CD14-positive monocyte (primary cell): ENCODE data around the gene LRRK1. TPM values are rescaled to one million over a fixed set of nuclear protein-coding genes. Genes with fewer than 3 reads are reported as not detected.

Experiments used
- DNase-seq, 3 donors: peaks; one replicate each; pipeline ENCODE4 v3.0.0-alpha.2; 2011 to 2022
- H2AFZ ChIP-seq: 2 replicates; pipeline ENCODE4 v1.6.0; 2012; ENCODE audit warnings: mild to moderate bottlenecking, low read depth, low read length, inconsistent platforms; ENCODE audit not compliant: insufficient read depth, poor library complexity, severe bottlenecking
- H3K27ac ChIP-seq, 2 donors: 1 replicate in 1 of 2; 2 replicates in 1 of 2; pipeline ENCODE4 v1.5.1; 2012 to 2013; ENCODE audit warnings: low read length in 2 of 2, control low read depth in 1 of 2, inconsistent platforms in 1 of 2, low read depth in 1 of 2, mild to moderate bottlenecking in 1 of 2
- H3K27me3 ChIP-seq, 2 donors: one replicate each; pipeline versions ENCODE4 v1.6.0 to v1.6.1; 2011 to 2013; ENCODE audit warnings: low read length in 2 of 2; ENCODE audit not compliant: control insufficient read depth in 2 of 2, insufficient read depth in 2 of 2
- H3K36me3 ChIP-seq, 2 donors: replicated peaks in 1 of 2; 1 replicate in 1 of 2; 2 replicates in 1 of 2; pipeline versions ENCODE4 v1.5.1 to v1.6.1; 2012 to 2013; ENCODE audit warnings: low read length in 2 of 2, control low read depth in 1 of 2, inconsistent platforms in 1 of 2, mild to moderate bottlenecking in 1 of 2; ENCODE audit not compliant: insufficient read depth in 2 of 2, control insufficient read depth in 1 of 2
- H3K4me1 ChIP-seq, 2 donors: 1 replicate in 1 of 2; 2 replicates in 1 of 2; pipeline versions ENCODE4 v1.5.1 to v1.6.1; 2012 to 2013; ENCODE audit warnings: low read length in 2 of 2, control low read depth in 1 of 2, inconsistent platforms in 1 of 2, mild to moderate bottlenecking in 1 of 2, moderate library complexity in 1 of 2; ENCODE audit not compliant: insufficient read depth in 2 of 2, control insufficient read depth in 1 of 2
- H3K4me2 ChIP-seq: replicated peaks from 2 replicates; pipeline ENCODE3; 2012; ENCODE audit warnings: low read length, moderate library complexity, mild to moderate bottlenecking; ENCODE audit not compliant: poor library complexity, severe bottlenecking; ENCODE audit errors: extremely low read depth
- H3K4me3 ChIP-seq, 3 experiments: fragments of 200-600 bp in 1 of 3; sonication (generic) in 1 of 3; replicated peaks in 1 of 3; 1 replicate in 2 of 3; 2 replicates in 1 of 3; pipeline ENCODE4 v1.5.1; 2011 to 2013; ENCODE audit warnings: low read length in 3 of 3, mild to moderate bottlenecking in 3 of 3, control low read depth in 2 of 3, low read depth in 2 of 3, inconsistent platforms in 1 of 3, moderate library complexity in 1 of 3
- H3K79me2 ChIP-seq: 2 replicates; pipeline ENCODE4 v1.6.0; 2012; ENCODE audit warnings: mild to moderate bottlenecking, control low read depth, inconsistent platforms, low read length, moderate library complexity; ENCODE audit not compliant: insufficient read depth
- H3K9ac ChIP-seq: 2 replicates; pipeline ENCODE4 v1.6.0; 2017; ENCODE audit warnings: low read length, mild to moderate bottlenecking; ENCODE audit not compliant: insufficient read depth, poor library complexity, severe bottlenecking
- H3K9me3 ChIP-seq, 2 donors: replicated peaks in 1 of 2; 1 replicate in 1 of 2; 2 replicates in 1 of 2; pipeline versions ENCODE4 v1.5.1 to v1.6.1; 2012 to 2013; ENCODE audit warnings: low read length in 2 of 2, control low read depth in 1 of 2; ENCODE audit not compliant: control insufficient read depth in 1 of 2, insufficient read depth in 1 of 2
- H4K20me1 ChIP-seq: 2 replicates; pipeline ENCODE4 v1.6.0; 2012; ENCODE audit warnings: mild to moderate bottlenecking, low read length, control low read depth, moderate library complexity; ENCODE audit not compliant: insufficient read depth
- H3K27ac Mint-ChIP-seq, 7 donors: one replicate each; pipeline ENCODE4 v1.8.0; 2020; ENCODE audit warnings: mild to moderate bottlenecking in 7 of 7, mixed read lengths in 7 of 7, moderate library complexity in 6 of 7, inconsistent platforms in 2 of 7
- H3K27me3 Mint-ChIP-seq, 3 donors: one replicate each; pipeline ENCODE4 v1.8.0; 2021 to 2022; ENCODE audit warnings: low read depth in 3 of 3, mild to moderate bottlenecking in 3 of 3, mixed read lengths in 3 of 3, moderate library complexity in 3 of 3, inconsistent platforms in 1 of 3
- H3K36me3 Mint-ChIP-seq, 2 donors: one replicate each; pipeline ENCODE4 v1.8.0; 2020; ENCODE audit warnings: mixed read lengths in 2 of 2, inconsistent platforms in 1 of 2, mild to moderate bottlenecking in 1 of 2
- H3K4me1 Mint-ChIP-seq: one replicate; pipeline ENCODE4 v1.8.0; 2020; ENCODE audit warnings: mild to moderate bottlenecking, mixed read lengths
- H3K4me3 Mint-ChIP-seq, 2 donors: one replicate each; pipeline ENCODE4 v1.8.0; 2020; ENCODE audit warnings: mild to moderate bottlenecking in 2 of 2, mixed read lengths in 2 of 2, moderate library complexity in 1 of 2
- H3K9me3 Mint-ChIP-seq, 7 donors: one replicate each; pipeline ENCODE4 v1.8.0; 2020 to 2022; ENCODE audit warnings: mixed read lengths in 7 of 7, mild to moderate bottlenecking in 6 of 7, moderate library complexity in 6 of 7, inconsistent platforms in 2 of 7
- CTCF ChIP-seq: fragments of 200-600 bp; IDR thresholded peaks from one replicate; pipeline ENCODE4 v1.8.0; 2022; ENCODE audit warnings: antibody characterized with exemption, mild to moderate bottlenecking
- WGBS: methylation state at CpG from one replicate; pipeline ENCODE4 v1.1.5; 2013; ENCODE audit warnings: missing lambda C conversion rate; ENCODE audit not compliant: insufficient coverage; 5-methylcytosine and 5-hydroxymethylcytosine counted together
- intact Hi-C, 2 donors: fragments of 100-400 bp; cut with micrococcal nuclease; formaldehyde crosslinking; loops; one replicate each; pipeline versions ENCODE4 v1.15.0 to v1.15.1; 2023
- polyA plus RNA-seq, 3 donors: library from polyadenylated mRNA; depleted of rRNA in 1 of 3; unstranded in 2 of 3; stranded (reverse) in 1 of 3; fragments of 300-500 nt in 2 of 3; fragments of >200 nt in 1 of 3; fragmentation: Illumina TruSeq in 2 of 3; gene quantifications; 1 replicate in 2 of 3; 2 replicates in 1 of 3; pipeline ENCODE4 v1.2.3, GENCODE V29; 2012 to 2021

LRRK1 gene
- polyA plus RNA-seq, 3 donors, result 1.7 to 18.9 (median 5.4) TPM

GRCh38 chr15:100901702-100902435 lies 17.3 kb upstream of the LRRK1 start:
- Histone ChIP-seq H3K4me2 (peak overlapping the region; percentile 68), H2AFZ (peak overlapping the region; percentile 93)

More at GRCh38 chr15:100901702-100902435, 17.3 kb upstream of the LRRK1 start:
- no peaks in the 10 kb centered on the region for H3K36me3 Mint-ChIP-seq
- Histone ChIP-seq H3K79me2 (no peaks in the 10 kb centered on the region), H3K4me1 (peaks cover 14 to 23% of the 10 kb centered on the region in 2 donors), H3K9ac (peak overlapping the region; percentile 17), H3K9me3 (no peaks in the 10 kb centered on the region), H3K4me3 (peak overlapping the region in 2 of 3 experiments; percentile 22 to 60), H4K20me1 (no peaks in the 10 kb centered on the region), H3K36me3 (no peaks in the 10 kb centered on the region), H3K27me3 (peaks cover 0 to 4% of the 10 kb centered on the region in 2 donors), H3K27ac (peak overlapping the region in 1 of 2 donors; percentile 56)
- TF ChIP-seq CTCF, result no peak
- intact Hi-C loops, result no loop called here
- no peak for DNase-seq
- H3K4me3 Mint-ChIP-seq, result peak overlapping the region; percentile 45 to 80
- H3K27me3 Mint-ChIP-seq, result peaks cover 1 to 16% (median 3%) of the 10 kb centered on the region in 3 donors
- WGBS, result 96% methylated on average over 11 of the region's 14 CpGs
- H3K4me1 Mint-ChIP-seq, result peaks cover 27% of the 10 kb centered on the region
- H3K9me3 Mint-ChIP-seq, result no peaks in the 10 kb centered on the region
- peak overlapping the region in 5 of 7 donors; percentile 0 to 77 (median 62) for H3K27ac Mint-ChIP-seq
